IPS DF 6.9 (cell line): Measurements from ENCODE around the gene CHD8.

Experiments
- DNase-seq: peaks from one replicate; pipeline ENCODE4 v3.0.0-alpha.2; 2013; ENCODE audit warnings: low read depth, low spot score
- H3K27ac ChIP-seq: one replicate; pipeline ENCODE4 v1.5.1; 2013; ENCODE audit warnings: low read length, control low read depth
- H3K27me3 ChIP-seq: 2 replicates; pipeline ENCODE4 v1.6.1; 2013; ENCODE audit warnings: mild to moderate bottlenecking, low read length; ENCODE audit not compliant: control insufficient read depth, insufficient read depth
- H3K36me3 ChIP-seq: 2 replicates; pipeline ENCODE4 v1.6.1; 2013; ENCODE audit warnings: low read length; ENCODE audit not compliant: control insufficient read depth, insufficient read depth
- H3K4me1 ChIP-seq: 2 replicates; pipeline ENCODE4 v1.6.1; 2013; ENCODE audit warnings: low read length; ENCODE audit not compliant: control insufficient read depth, insufficient read depth
- H3K4me3 ChIP-seq: 2 replicates; pipeline ENCODE4 v1.5.1; 2013; ENCODE audit warnings: mild to moderate bottlenecking, low read length
- H3K9me3 ChIP-seq: 2 replicates; pipeline ENCODE4 v1.6.1; 2013; ENCODE audit warnings: low read length, inconsistent platforms; ENCODE audit not compliant: control insufficient read depth, insufficient read depth
- WGBS: extraction: QIAGEN DNeasy Blood & Tissue Kit; methylation state at CpG from one replicate; pipeline ENCODE4 v1.1.7; 2013; ENCODE audit warnings: mixed read lengths, missing lambda C conversion rate; ENCODE audit not compliant: insufficient read length, insufficient coverage; 5-methylcytosine and 5-hydroxymethylcytosine counted together

Gene CHD8, protein sequence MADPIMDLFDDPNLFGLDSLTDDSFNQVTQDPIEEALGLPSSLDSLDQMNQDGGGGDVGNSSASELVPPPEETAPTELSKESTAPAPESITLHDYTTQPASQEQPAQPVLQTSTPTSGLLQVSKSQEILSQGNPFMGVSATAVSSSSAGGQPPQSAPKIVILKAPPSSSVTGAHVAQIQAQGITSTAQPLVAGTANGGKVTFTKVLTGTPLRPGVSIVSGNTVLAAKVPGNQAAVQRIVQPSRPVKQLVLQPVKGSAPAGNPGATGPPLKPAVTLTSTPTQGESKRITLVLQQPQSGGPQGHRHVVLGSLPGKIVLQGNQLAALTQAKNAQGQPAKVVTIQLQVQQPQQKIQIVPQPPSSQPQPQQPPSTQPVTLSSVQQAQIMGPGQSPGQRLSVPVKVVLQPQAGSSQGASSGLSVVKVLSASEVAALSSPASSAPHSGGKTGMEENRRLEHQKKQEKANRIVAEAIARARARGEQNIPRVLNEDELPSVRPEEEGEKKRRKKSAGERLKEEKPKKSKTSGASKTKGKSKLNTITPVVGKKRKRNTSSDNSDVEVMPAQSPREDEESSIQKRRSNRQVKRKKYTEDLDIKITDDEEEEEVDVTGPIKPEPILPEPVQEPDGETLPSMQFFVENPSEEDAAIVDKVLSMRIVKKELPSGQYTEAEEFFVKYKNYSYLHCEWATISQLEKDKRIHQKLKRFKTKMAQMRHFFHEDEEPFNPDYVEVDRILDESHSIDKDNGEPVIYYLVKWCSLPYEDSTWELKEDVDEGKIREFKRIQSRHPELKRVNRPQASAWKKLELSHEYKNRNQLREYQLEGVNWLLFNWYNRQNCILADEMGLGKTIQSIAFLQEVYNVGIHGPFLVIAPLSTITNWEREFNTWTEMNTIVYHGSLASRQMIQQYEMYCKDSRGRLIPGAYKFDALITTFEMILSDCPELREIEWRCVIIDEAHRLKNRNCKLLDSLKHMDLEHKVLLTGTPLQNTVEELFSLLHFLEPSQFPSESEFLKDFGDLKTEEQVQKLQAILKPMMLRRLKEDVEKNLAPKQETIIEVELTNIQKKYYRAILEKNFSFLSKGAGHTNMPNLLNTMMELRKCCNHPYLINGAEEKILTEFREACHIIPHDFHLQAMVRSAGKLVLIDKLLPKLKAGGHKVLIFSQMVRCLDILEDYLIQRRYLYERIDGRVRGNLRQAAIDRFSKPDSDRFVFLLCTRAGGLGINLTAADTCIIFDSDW (N-terminal part only)

DNA sequence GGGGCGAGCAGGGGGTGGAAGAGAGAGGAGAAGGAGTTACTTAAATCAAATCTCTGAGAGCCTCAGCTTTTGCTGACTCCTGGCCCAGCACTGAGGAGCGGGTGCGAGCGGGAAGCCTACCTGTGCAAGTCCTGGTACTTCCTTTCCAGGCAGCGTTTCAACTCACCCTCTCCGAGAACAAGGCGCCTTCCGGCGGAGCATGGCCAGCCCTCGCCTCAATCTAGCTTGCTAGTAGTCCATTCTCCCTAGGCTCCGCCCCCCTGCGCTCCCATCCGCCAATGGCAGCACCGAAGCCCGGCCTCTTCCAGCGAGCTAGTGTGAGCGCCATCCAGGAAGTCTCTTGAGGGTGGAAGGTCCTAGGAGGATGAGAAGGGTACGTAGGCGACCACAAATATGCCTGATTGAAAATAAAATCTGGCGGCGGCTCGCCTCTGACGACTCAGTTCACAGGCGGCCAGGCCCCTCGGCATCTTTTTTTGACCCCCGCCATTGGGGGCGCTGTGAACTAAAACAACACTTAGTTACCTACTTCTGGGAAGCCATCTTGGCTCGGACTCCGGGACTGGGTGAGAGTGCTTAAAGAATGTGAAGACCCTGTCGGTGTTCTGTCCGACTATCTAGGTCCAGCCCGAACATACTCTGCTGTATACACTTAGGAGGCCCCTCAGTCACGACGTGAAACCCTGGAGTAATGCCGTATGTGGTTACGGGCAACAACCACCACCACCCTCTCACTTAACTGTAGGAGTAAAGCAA is at the start of gene CHD8:
TSS of gene CHD8 (minus strand) at position 212 of the 756 bp plus-strand sequence. CDS start 24,480 bp downstream, outside the sequence.
- 0 out of 2 replicates have a peak, but pooled peaks cover 1% of the 10 kb centered on the region for H3K4me1 ChIP-seq
- H3K4me3 ChIP-seq = peak within 1 kb of the TSS; percentile 82
- no peaks in the 10 kb centered on the region; the same call in 1 of the 2 replicates for H3K36me3 ChIP-seq
- H3K9me3 ChIP-seq = no peaks in the 10 kb centered on the region
- no CpG with 5 or more reads among the region's 36 CpGs for WGBS
- no peak within 1 kb of the TSS for H3K27ac ChIP-seq
- DNase-seq = peak; percentile 100
- no peaks in the 10 kb centered on the region for H3K27me3 ChIP-seq

DNA sequence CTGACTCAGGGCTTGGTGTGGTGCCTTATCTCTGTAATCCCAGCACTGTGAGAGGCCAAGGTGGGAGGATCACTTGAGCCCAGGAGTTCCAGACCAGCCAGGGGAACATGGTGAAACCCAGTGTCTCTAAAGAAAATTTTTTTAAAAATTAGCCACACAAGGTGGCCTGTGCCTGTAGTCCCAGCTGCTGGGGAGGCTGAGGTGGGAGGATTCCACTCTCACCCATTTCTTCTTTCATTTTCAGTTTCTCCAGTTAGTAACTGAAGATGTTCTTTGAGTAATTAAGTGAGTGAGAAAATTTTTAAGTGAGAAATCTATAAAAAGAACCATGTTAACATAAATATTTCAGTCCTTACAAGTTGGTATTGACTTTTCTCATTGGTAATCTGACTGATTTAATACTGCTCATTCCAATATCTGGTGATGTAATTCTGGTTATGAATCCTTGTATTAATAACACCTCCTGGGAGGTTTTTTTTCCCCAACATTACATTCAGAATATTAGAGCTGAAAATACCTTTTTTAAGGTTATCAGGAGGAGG is 49.2 kb upstream of the CHD8 start:
- no peaks in the 10 kb centered on the region for H3K4me1 ChIP-seq
- no peaks in the 10 kb centered on the region for H3K9me3 ChIP-seq
- DNase-seq = no peak
- peaks cover 21% of the 10 kb centered on the region for H3K36me3 ChIP-seq
- H3K27ac ChIP-seq = no peak overlapping the region
- H3K27me3 ChIP-seq = no peaks in the 10 kb centered on the region
- H3K4me3 ChIP-seq = no peak overlapping the region

- H3K27me3 ChIP-seq = no peaks in the 10 kb centered on the region
- H3K9me3 ChIP-seq = no peaks in the 10 kb centered on the region
- H3K36me3 ChIP-seq = peaks cover 25% of the 10 kb centered on the region
- DNase-seq = no peak
- H3K4me1 ChIP-seq = no peaks in the 10 kb centered on the region
- no peak overlapping the region for H3K4me3 ChIP-seq
- H3K27ac ChIP-seq = no peak overlapping the region
- WGBS = no CpG with 5 or more reads among the region's 4 CpGs
These were observed 47.5 kb upstream of the CHD8 start for GRCh38 chr14:21503376-21503775.

GRCh38 chr14:21501568-21501967 is 45.6 kb upstream of the CHD8 start:
- DNase-seq = no peak
- H3K27me3 ChIP-seq = no peaks in the 10 kb centered on the region
- no peak overlapping the region for H3K27ac ChIP-seq
- H3K4me1 ChIP-seq = no peaks in the 10 kb centered on the region
- no peaks in the 10 kb centered on the region for H3K9me3 ChIP-seq
- no CpG with 5 or more reads among the region's 5 CpGs for WGBS
- peaks cover 23% of the 10 kb centered on the region for H3K36me3 ChIP-seq
- H3K4me3 ChIP-seq = no peak overlapping the region

GRCh38 chr14:21498540-21499526 is 42.9 kb upstream of the CHD8 start:
- Histone ChIP-seq H3K27me3 (no peaks in the 10 kb centered on the region), H3K27ac (no peak overlapping the region), H3K4me1 (no peaks in the 10 kb centered on the region), H3K9me3 (no peaks in the 10 kb centered on the region), H3K36me3 (peaks cover 28% of the 10 kb centered on the region), H3K4me3 (no peak overlapping the region)
- WGBS = no CpG with 5 or more reads among the region's 5 CpGs
- peak; percentile 47 for DNase-seq

GRCh38 chr14:21496453-21496852 is 40.5 kb upstream of the CHD8 start:
- no CpG with 5 or more reads among the region's 2 CpGs for WGBS
- no peak for DNase-seq
- Histone ChIP-seq H3K27me3 (no peaks in the 10 kb centered on the region), H3K4me1 (no peaks in the 10 kb centered on the region), H3K27ac (no peak overlapping the region), H3K9me3 (no peaks in the 10 kb centered on the region), H3K4me3 (no peak overlapping the region), H3K36me3 (peaks cover 20% of the 10 kb centered on the region; the same call in 1 of the 2 replicates)

DNA sequence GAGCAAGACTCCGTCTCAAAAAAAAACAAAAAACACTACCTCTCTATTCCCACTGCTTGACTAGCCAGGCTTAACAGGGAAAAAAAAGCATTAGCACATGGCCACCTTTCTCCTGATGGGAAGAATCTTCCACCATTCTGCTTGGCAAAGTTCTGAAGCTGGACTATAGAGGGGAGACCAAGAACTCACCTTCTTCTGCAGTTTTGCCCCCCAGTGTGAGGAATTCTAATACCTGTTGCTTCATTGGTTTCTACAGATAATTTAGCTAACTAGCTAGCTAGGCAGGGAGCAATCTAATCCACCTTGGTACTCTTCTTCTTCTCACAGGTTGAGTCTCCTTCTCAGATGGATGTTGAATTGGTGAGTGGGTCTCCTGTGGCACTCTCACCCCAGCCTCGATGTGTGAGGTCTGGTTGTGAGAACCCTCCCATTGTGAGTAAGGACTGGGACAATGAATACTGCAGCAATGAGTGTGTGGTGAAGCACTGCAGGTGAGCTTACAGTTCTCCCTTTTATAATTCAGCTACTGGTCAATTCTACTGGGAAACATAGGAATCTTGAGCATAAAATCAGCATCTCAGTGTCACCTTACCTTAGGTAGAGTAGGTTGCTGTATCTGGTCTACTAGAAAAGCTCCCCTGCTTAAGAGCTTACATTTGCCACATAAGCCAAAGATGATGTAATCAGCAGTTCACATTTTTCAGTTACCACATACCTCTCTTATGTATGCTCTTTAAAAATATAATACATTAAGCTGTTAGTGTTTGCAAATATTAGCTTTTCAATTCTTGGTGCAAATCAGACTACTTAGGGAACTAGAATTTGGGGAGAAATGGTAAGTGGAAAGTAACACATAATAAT is 39.2 kb upstream of the CHD8 start:
- peaks cover 18% of the 10 kb centered on the region; the same call in 1 of the 2 replicates for H3K36me3 ChIP-seq

GRCh38 chr14:21486640-21487087 is 30.7 kb upstream of the CHD8 start:
- no peak overlapping the region for H3K27ac ChIP-seq
- no peaks in the 10 kb centered on the region for H3K4me1 ChIP-seq
- DNase-seq = no peak
- no peaks in the 10 kb centered on the region for H3K9me3 ChIP-seq
- no peaks in the 10 kb centered on the region for H3K27me3 ChIP-seq
- H3K4me3 ChIP-seq = no peak overlapping the region
- WGBS = no CpG with 5 or more reads among the region's 1 CpG
- H3K36me3 ChIP-seq = peaks cover 8% of the 10 kb centered on the region; the same call in 1 of the 2 replicates

More for the DNA sequence above, 39.2 kb upstream of the CHD8 start:
- no CpG with 5 or more reads among the region's 2 CpGs for WGBS
- no peaks in the 10 kb centered on the region for H3K4me1 ChIP-seq
- no peaks in the 10 kb centered on the region for H3K9me3 ChIP-seq
- no peak overlapping the region for H3K4me3 ChIP-seq
- no peaks in the 10 kb centered on the region for H3K27me3 ChIP-seq
- H3K27ac ChIP-seq = no peak overlapping the region
- DNase-seq = no peak
